OCI-M1 (cell line): ENCODE data around the gene MED15.

Experiments
- DNase-seq: peaks from one replicate; lab custom pipeline; 2025; lab: John Stamatoyannopoulos, UW

The MED15 gene

DNA sequence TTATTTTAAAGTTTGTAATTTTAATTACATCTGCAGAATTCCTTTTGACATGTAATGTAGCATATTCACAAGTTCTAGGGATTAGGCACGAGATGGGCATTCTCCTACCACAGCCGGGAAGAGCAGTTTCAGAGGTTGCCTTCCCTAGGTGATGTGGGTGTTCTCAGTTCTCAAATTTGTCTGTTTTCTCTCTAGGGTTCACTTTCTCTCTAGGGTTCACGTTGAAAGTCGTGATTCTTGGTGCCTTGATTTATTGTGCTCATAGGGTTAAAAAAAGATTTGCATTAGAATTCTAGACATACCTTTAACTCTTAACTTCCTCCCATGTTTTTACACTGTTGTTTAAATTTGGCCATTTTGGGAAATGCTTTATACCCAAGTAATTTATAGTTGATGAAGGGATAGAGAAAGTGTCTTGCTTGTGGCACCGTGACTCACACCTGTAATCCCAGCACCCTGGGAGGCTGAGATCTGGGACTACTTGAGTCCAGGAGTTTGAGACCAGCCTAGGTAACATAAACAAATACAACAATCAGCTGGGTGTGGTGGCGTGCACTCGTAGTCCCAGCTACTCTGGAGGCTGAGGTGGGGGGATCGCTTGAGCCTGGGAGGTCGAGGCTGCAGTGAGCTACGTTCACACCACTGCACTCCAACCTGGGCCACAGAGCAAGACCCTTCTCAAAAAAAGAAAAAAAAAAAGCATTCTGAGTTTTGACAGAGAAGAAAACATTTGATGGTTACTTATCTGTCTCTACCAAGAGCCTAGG, 3.6 kb downstream of the MED15 start:
- no peak for DNase-seq

- no peak for DNase-seq
These were observed 4.3 kb downstream of the MED15 start for GRCh38 chr22:20511578-20512229.

GRCh38 chr22:20514658-20515406, 7.4 kb downstream of the MED15 start:
- DNase-seq, result no peak

DNA sequence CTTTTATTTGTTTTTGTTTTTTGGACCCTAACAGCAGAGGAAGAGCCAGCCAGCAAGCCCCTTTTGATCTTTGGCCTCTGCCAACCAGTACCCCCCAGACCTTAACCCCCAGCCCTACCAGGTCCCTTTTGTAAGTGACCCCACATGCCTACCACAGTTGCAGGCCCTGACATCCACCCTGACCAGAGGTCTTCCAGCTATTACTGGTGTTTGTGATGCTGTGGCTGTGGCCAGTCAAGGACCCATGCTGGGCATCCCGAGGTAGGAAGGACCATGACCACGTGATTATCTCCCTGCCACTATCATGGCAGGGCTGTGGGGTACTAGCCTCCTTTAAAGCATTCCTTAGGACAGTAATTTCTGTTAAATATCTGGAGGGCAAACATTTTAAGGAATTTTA, 9.0 kb downstream of the MED15 start:
- DNase-seq, result no peak

GRCh38 chr22:20517422-20517821, 10.0 kb downstream of the MED15 start:
- no peak for DNase-seq

DNA sequence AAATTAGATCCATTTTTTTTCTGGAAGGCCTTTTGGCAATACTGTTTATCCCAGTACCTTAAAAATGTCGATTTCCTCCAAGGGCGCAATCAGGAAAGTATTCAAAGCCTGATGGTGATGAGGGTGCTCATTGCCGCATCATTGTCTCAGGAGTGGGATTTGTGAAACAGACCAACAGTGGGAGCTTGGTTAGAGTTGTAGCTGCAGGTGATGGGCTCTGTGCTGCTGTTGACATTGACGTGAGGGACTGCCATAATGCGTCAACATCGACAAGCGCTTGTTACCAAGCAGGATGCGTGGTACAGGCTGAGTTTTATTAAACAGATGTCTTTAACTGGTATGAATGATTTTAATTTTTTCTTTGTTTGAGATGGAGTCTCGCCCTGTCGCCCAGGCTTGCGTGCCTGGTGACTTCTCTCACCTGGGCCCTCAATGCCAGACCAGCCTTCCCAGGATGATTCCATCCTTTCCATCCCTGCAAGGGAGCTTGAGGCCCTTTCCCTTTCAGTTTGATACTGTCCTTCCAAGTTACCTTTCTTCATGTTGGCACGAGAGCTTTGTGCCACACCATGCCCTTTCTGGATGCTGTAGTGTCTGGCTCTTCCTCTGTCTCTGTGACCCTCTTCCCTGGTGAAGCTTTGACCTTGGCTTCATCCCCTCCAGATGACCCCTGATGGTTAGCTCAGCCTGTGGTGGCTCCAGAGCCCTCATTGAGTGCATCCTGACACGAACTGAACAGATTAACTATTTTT, 10.6 kb downstream of the MED15 start:
- DNase-seq, result no peak

DNA sequence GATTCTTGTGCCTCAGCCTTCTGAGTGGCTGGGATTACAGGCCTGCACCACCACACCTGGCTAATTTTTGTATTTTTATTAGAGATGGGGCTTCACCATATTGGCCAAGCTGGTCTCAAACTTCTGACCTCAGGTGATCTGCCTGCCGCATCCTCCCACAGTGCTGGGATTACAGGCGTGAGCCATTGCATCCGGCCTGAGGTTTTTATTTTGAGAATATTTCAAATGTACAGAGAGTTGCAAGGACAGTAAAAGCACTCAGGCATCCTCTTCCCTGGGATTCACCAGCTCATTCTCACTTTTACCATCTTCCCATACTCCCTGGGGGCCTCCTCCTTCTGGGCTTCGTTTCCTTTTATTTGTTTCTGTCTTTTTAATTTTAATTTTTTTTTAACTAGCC, 12.1 kb downstream of the MED15 start:
- no peak for DNase-seq

DNA sequence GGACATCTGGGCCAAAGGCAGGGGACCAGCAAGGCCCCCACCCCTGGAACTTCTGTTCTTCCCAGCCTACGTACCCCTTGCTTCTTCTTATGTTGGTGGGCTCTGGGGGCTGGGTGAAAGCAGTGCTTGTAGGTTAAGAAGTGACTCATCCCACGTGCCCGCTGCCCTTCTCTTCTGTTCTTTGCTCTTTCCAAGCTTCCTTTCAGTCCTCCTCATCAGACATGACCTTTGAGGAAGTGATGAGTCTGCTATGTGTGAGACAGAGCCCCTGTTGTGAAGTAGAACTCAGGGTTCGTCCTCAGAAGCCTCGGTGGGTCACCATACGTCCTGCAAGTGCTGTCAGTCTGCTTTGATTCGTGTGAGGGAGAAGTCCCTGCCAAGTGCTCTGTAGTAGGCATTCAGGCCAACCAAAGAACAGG, 12.7 kb downstream of the MED15 start:
- no peak for DNase-seq

DNA sequence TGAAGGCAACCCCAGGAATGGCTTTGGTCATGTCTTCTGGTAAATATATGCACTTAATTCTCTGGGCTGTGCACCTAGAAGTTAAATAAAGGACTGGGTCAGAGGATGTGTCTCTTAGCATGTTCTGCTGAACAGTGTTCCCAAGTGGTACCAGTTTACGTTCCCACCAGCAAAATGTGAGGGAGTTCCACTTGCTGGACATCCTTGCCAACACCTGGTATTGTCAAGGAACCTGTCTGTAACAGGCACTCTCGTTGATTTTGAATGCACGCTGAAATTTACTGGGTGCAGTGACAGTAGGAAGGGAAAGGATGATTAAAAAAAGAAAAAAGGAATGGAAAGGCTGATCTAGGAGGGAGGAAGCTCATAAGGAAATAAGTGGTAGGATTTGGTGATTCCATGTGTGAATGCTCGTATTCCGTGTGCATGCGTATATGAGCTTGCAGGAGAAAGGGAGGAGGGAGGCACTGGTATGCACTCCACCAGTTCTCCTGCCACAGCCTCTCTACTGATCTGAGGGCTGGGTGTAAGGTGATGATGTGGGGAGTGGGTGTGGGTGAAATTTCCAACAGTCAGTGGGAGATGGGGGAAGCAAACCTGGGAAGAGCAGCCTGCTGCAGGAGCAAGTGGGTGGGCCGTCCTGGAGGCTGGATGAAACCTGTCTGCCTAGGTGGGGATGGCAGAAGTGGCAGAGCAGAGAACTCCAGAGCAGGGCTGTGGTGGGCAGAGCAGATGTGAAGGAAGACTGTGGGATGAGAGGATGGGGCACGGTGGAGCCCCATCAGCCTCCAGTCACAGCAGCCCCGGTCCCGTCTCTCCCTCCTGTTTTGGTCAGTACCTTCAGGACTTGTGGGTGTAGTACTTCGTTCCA, 15.0 kb downstream of the MED15 start:
- no peak for DNase-seq

- peak; percentile 95 for DNase-seq
These were observed 15.9 kb downstream of the MED15 start for GRCh38 chr22:20523086-20523983.

DNA sequence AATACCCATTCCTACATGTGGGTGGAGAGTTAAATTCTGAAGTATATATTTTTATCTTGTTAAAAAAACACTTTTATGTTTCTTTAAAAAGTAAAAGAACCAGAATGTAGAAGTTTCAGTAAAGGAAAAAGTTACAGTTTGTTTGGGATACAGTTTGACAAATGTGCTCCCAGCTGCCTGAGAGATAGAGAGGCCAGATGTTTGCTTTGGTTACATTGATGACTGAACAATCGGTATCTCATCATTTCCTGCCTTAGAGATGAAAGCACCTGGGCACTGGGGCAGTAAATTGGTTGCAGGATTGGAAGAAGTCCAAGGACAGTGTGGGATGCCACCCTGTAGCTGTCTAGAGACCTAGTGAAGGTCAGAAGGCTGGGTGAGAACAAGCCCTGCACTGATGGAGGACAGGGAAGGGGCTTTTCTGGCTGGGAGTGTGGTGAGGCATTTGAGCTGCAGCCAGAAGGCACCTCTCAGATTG, 16.6 kb downstream of the MED15 start:
- no peak for DNase-seq

GRCh38 chr22:20525048-20525447, 17.6 kb downstream of the MED15 start:
- DNase-seq, result no peak

- DNase-seq, result no peak
These were observed 18.9 kb downstream of the MED15 start for GRCh38 chr22:20526305-20526627.

GRCh38 chr22:20526628-20527355, 19.4 kb downstream of the MED15 start:
- DNase-seq, result peak; percentile 41

- DNase-seq, result no peak
These were observed 21.1 kb downstream of the MED15 start for GRCh38 chr22:20528405-20528978.

DNA sequence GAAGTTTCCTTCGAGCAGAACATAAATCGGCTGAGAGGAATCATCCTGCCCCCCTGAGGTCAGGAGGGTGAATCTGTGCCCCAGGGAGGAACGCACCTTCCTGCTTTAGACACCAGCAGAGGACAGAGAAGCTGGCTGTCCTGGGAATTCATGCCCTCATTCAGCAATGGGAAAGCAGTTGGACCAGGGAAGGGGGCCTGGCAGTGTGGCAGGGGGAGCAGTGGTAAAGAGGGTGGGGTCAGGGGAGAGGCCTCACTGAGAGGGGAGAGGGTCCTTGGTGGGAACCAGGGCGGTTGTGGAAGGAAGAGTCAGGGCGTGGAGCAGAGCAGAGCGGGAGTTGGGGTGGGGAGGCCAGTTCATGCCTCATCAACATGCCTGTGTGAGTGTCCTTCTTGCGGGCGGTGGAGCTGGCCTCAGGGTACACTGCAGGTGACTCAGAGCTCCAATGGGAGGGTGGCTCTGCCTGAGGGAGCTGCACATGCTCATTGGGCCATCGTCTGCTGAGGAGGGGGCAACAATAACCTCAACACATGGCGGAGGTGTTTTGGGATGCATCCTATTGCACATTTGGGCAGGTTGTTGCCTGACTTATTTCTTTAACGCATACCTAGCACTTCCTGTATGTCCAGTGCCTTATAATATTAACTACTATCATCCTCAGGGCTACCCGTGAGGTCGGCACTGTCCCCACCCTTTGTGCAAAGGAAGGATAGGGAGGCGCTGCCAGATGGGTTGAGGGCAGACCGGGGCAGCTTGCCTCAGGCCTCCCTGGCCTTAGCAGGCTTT, 23.2 kb downstream of the MED15 start:
- DNase-seq, result no peak

DNA sequence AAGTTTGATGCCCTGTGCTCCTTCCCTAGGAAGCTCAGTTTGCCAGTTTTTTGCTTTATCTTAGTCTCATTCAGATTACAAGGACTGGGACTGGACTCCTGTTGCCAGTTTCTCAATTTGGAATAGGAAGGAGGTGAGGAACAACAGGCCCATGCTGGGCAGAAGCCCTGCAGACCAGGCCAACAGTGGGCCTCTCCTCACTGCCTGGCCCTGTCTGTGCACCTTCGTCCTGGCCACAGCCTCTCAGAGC, 23.7 kb downstream of the MED15 start:
- DNase-seq, result no peak

- no peak for DNase-seq
These were observed 24.2 kb downstream of the MED15 start for GRCh38 chr22:20531404-20532201.
